GM12878 (cell line): Measurements from ENCODE around the gene JOSD2. TPM values are rescaled to one million over a fixed set of nuclear protein-coding genes. Genes with fewer than 3 reads are reported as not detected.

ENCODE experiments used
- ATAC-seq: fragments of 200-7000 bp; cut with Tn5 transposase; 3 replicates; pipeline ENCODE4 v1.9.1; 2020; ENCODE audit warnings: mild to moderate bottlenecking, moderate library complexity
- BruUV-seq: library from RNA; stranded (reverse); fragments of 400-500 nt; replicated peaks from 2 replicates; lab custom pipeline; 2021; lab: Mats Ljungman, UMichigan
- CTCF ChIA-PET: fragments of 300-600 bp; sonication (Branson Sonifier 250); formaldehyde crosslinking; extraction: SDS; loops from one replicate; lab custom pipeline; 2021; ENCODE audit warnings: inconsistent platforms; lab: Yijun Ruan, JAX
- POLR2A ChIA-PET: fragments of 350-600 bp; formaldehyde crosslinking; extraction: SDS; loops from one replicate; lab custom pipeline; 2021; ENCODE audit warnings: inconsistent platforms; lab: Charles Lee
- RAD21 ChIA-PET: fragments of 300-600 bp; sonication (Branson Sonifier 250); formaldehyde crosslinking; loops from one replicate; lab custom pipeline; 2023; ENCODE audit warnings: antibody characterized with exemption; ENCODE audit not compliant: unreplicated experiment; lab: Charles Lee
- SMC1A ChIA-PET: fragments of 300-600 bp; sonication (Branson Sonifier 250); formaldehyde crosslinking; loops from one replicate; lab custom pipeline; 2023; ENCODE audit not compliant: unreplicated experiment, uncharacterized antibody; lab: Charles Lee
- DNase-seq: peaks from one replicate; pipeline ENCODE4 v3.0.0-alpha.2; 2011; ENCODE audit warnings: low read depth, low spot score
- FAIRE-seq: peaks from 3 replicates; lab custom pipeline; 2011; peaks lifted over from hg19 to GRCh38; lab: Jason Lieb, UNC
- H2AFZ ChIP-seq: 2 replicates; pipeline ENCODE4 v1.6.0; 2011; ENCODE audit warnings: low read depth, low read length, control low read depth; ENCODE audit not compliant: control insufficient read depth
- H3K27ac ChIP-seq: 2 replicates; pipeline ENCODE4 v1.5.1; 2011; ENCODE audit warnings: control low read depth; ENCODE audit not compliant: control insufficient read depth, insufficient read depth
- H3K27me3 ChIP-seq, 2 experiments: replicated peaks in 1 of 2; 2 replicates each; pipeline versions ENCODE4 v1.6.0 to v1.6.1; 2011; ENCODE audit warnings: low read length in 1 of 2; ENCODE audit not compliant: control insufficient read depth in 2 of 2, insufficient read depth in 2 of 2
- H3K36me3 ChIP-seq, 2 experiments: 2 replicates each; pipeline ENCODE4 v1.5.1; 2011; ENCODE audit warnings: low read length in 1 of 2; ENCODE audit not compliant: control insufficient read depth in 2 of 2, insufficient read depth in 2 of 2
- H3K4me1 ChIP-seq: 2 replicates; pipeline ENCODE4 v1.6.1; 2011; ENCODE audit warnings: mild to moderate bottlenecking, low read length, moderate library complexity, mixed read lengths; ENCODE audit not compliant: control insufficient read depth, insufficient read depth
- H3K4me2 ChIP-seq: 2 replicates; pipeline ENCODE4 v1.6.0; 2011; ENCODE audit warnings: control low read depth; ENCODE audit not compliant: control insufficient read depth, insufficient read depth
- H3K4me3 ChIP-seq: fragments of 200-600 bp; sonication (generic); 2 replicates; pipeline ENCODE4 v1.5.1; 2016
- H3K79me2 ChIP-seq: 2 replicates; pipeline ENCODE4 v1.6.0; 2011; ENCODE audit warnings: low read length; ENCODE audit not compliant: control insufficient read depth, insufficient read depth
- H3K9ac ChIP-seq: 2 replicates; pipeline ENCODE4 v1.8.0; 2011; ENCODE audit warnings: low read length, control low read depth, mixed read lengths; ENCODE audit not compliant: control insufficient read depth, insufficient read depth
- H3K9me3 ChIP-seq: replicated peaks from 3 replicates; pipeline ENCODE4 v1.5.1; 2011; ENCODE audit warnings: mild to moderate bottlenecking, low read length; ENCODE audit not compliant: control insufficient read depth, insufficient read depth
- H4K20me1 ChIP-seq: 2 replicates; pipeline ENCODE4 v1.6.0; 2011; ENCODE audit not compliant: control insufficient read depth, insufficient read depth
- ATF7 ChIP-seq: fragments of 450-650 bp; IDR thresholded peaks from 2 replicates; pipeline ENCODE4 v1.6.1; 2016; ENCODE audit warnings: low read depth, mild to moderate bottlenecking
- CBX5 ChIP-seq: sonication (generic); IDR thresholded peaks from 2 replicates; pipeline ENCODE4 v1.6.1; 2016; ENCODE audit warnings: low read depth, moderate library complexity, mild to moderate bottlenecking, inconsistent platforms
- CHD4 ChIP-seq: fragments of 200-600 bp; sonication (generic); IDR thresholded peaks from 2 replicates; pipeline ENCODE4 v1.6.1; 2016; ENCODE audit warnings: mild to moderate bottlenecking
- ELK1 ChIP-seq: IDR thresholded peaks from 2 replicates; pipeline ENCODE4 v1.6.1; 2012; ENCODE audit warnings: low read depth, low read length, improper control_type of control experiment
- EZH2 ChIP-seq: IDR thresholded peaks from 2 replicates; pipeline ENCODE4 v1.6.1; 2012; ENCODE audit warnings: low read depth, mild to moderate bottlenecking, control low read depth, inconsistent platforms, low read length, borderline replicate concordance; ENCODE audit not compliant: control insufficient read depth
- IRF5 ChIP-seq: fragments of 450-650 bp; IDR thresholded peaks from 2 replicates; pipeline ENCODE4 v1.6.1; 2017; ENCODE audit warnings: borderline replicate concordance
- JUNB ChIP-seq: IDR thresholded peaks from 2 replicates; pipeline ENCODE4 v1.6.1; 2016; ENCODE audit warnings: antibody characterized with exemption, mild to moderate bottlenecking
- KAT2A ChIP-seq: conservative IDR thresholded peaks from 2 replicates; pipeline ENCODE4 v1.6.1; 2011; ENCODE audit warnings: low read depth, low read length; ENCODE audit not compliant: control insufficient read depth
- NFXL1 ChIP-seq: fragments of 450-650 bp; IDR thresholded peaks from 2 replicates; pipeline ENCODE4 v1.6.1; 2017; ENCODE audit warnings: antibody characterized with exemption, mild to moderate bottlenecking, borderline replicate concordance
- NFYB ChIP-seq: IDR thresholded peaks from 2 replicates; pipeline ENCODE4 v1.6.1; 2011; ENCODE audit warnings: low read depth, mild to moderate bottlenecking, low read length, improper control_type of control experiment, moderate library complexity; ENCODE audit not compliant: insufficient read depth
- RB1 ChIP-seq: fragments of 450-650 bp; formaldehyde crosslinking; IDR thresholded peaks from 2 replicates; pipeline ENCODE4 v1.6.1; 2017; ENCODE audit warnings: mild to moderate bottlenecking, borderline replicate concordance
- SKIL ChIP-seq: fragments of 450-650 bp; IDR thresholded peaks from 2 replicates; pipeline ENCODE4 v1.6.1; 2017; ENCODE audit warnings: mild to moderate bottlenecking, low read depth, inconsistent platforms; ENCODE audit not compliant: poor library complexity, severe bottlenecking
- SRF ChIP-seq, 2 experiments: IDR thresholded peaks; 2 replicates each; pipeline ENCODE4 v1.6.1; 2011; ENCODE audit warnings: low read depth in 2 of 2, low read length in 2 of 2, mild to moderate bottlenecking in 1 of 2, moderate library complexity in 1 of 2
- SUZ12 ChIP-seq: fragments of 200-600 bp; sonication (generic); IDR thresholded peaks from one replicate; pipeline ENCODE4 v1.6.1; 2018; ENCODE audit warnings: antibody characterized with exemption, mild to moderate bottlenecking; ENCODE audit not compliant: unreplicated experiment
- USF2 ChIP-seq: IDR thresholded peaks from 2 replicates; pipeline ENCODE4 v1.6.1; 2011; ENCODE audit warnings: low read depth, low read length, improper control_type of control experiment, borderline replicate concordance
- ZNF622 ChIP-seq: fragments of 450-650 bp; IDR thresholded peaks from 2 replicates; pipeline ENCODE4 v1.6.1; 2017; ENCODE audit warnings: mild to moderate bottlenecking, inconsistent platforms
- WGBS: methylation state at CpG from one replicate; pipeline ENCODE4 v1.1.6; 2016; ENCODE audit warnings: low lambda C conversion rate; ENCODE audit not compliant: insufficient replicate concordance, insufficient coverage; ENCODE audit errors: missing lambda C conversion rate; 5-methylcytosine and 5-hydroxymethylcytosine counted together
- in situ Hi-C: fragments of 300-500 bp; cut with MboI; formaldehyde crosslinking; loops from 9 replicates; pipeline ENCODE4 v1.14.3; 2018; ENCODE audit warnings: mixed read lengths
- intact Hi-C: fragments of 100-400 bp; cut with micrococcal nuclease; formaldehyde crosslinking; loops from one replicate; pipeline ENCODE4 v1.14.2; 2022; ENCODE audit not compliant: unreplicated experiment
- polyA plus RNA-seq, 11 experiments: library from polyadenylated mRNA; depleted of rRNA in 4 of 11; unstranded in 6 of 11; stranded (reverse) in 5 of 11; fragments of >200 nt; fragmentation: Nextera tagmentation in 4 of 11; fragmentation: Illumina TruSeq in 1 of 11; extraction: Ambion mirVana in 4 of 11; extraction: Trizol in 1 of 11; gene quantifications; 1 replicate in 1 of 11; 2 replicates in 10 of 11; pipeline versions ENCODE4 v1.2.1 to v1.2.3, GENCODE V29; 2011 to 2016; ENCODE audit warnings: inconsistent platforms in 2 of 11, missing spikeins in 2 of 11, low read depth in 1 of 11
- total RNA-seq, 4 experiments: library from RNA; depleted of rRNA in 3 of 4; stranded (reverse); fragments of >200 nt in 3 of 4; fragmentation: Illumina TruSeq in 1 of 4; extraction: Trizol in 1 of 4; gene quantifications; 2 replicates each; pipeline versions ENCODE4 v1.2.1 to v1.2.3, GENCODE V29; 2013 to 2021

Gene JOSD2
- total and polyA plus RNA-seq, 10 of the 15 experiments (the other 5 are each of a cell fraction or from before 2014, with no cell fraction given) = 0.91 to 26.7 (median 13.0) TPM

- no peak for TF ChIP-seq SUZ12
- TF ChIP-seq NFYB = no peak
- TF ChIP-seq USF2 = no peak
- no peak for TF ChIP-seq EZH2
- no peak for TF ChIP-seq ZNF622
- no peak for TF ChIP-seq ATF7
- TF ChIP-seq SKIL = no peak
- no peak for TF ChIP-seq IRF5
- no peak for TF ChIP-seq SRF (IDR thresholded peaks at IDR 0.05; ENCODE audit: low read depth in 2 of 2, low read length in 2 of 2)
- no peak for TF ChIP-seq RB1
- TF ChIP-seq ELK1 = no peak
- no peak for TF ChIP-seq JUNB
- no peak for TF ChIP-seq CHD4
- no peak for TF ChIP-seq NFXL1
- TF ChIP-seq CBX5 = no peak
- no peak for TF ChIP-seq KAT2A
- ChIA-PET SMC1A (interaction anchor here (0.7 to 1.9 kb wide), 3 partner anchors 11 to 114 kb away, joined by 3 to 16 read pairs (median 4); no protein-coding TSS in a partner anchor), CTCF (interaction anchor here (0.6 to 8.5 kb wide), 23 partner anchors 11 to 366 kb away, joined by 3 to 117 read pairs (median 4); partner anchors contain the start of genes NR1H2 and SPIB), RAD21 (interaction anchor here (0.6 to 1.8 kb wide), 6 partner anchors 17 to 226 kb away, joined by 3 to 13 read pairs (median 4); no protein-coding TSS in a partner anchor), POLR2A (interaction anchor here (0.6 kb wide), 2 partner anchors 62 to 227 kb away, joined by 4 to 8 read pairs; partner anchors contain the start of gene KCNC3)
- no peak for ATAC-seq
- Histone ChIP-seq H3K4me2 (peak overlapping the region; percentile 91), H3K36me3 (no peaks in the 10 kb centered on the region), H3K79me2 (no peaks in the 10 kb centered on the region), H3K27ac (no peak overlapping the region), H2AFZ (no peak overlapping the region; the same call in 1 of the 2 replicates), H3K4me1 (no peaks in the 10 kb centered on the region; the same call in 1 of the 2 replicates), H3K9ac (no peak overlapping the region), H3K27me3 (peaks cover 0 to 5% of the 10 kb centered on the region in 2 experiments), H3K4me3 (no peak overlapping the region), H3K9me3 (no peaks in the 10 kb centered on the region), H4K20me1 (no peaks in the 10 kb centered on the region)
- 15% methylated on average over 23 of the region's 28 CpGs for WGBS
- FAIRE-seq = no peak
- no peak for DNase-seq
- in situ Hi-C loops (no loop called here), intact Hi-C loops (loop anchor here (1.0 kb wide), 1 partner anchor 187 kb away; no protein-coding TSS in a partner anchor)
- BruUV-seq = no TSS peak
Measured at GRCh38 chr19:50555450-50556281, 44.7 kb upstream of the JOSD2 start.
